ENCODE data around the gene OXLD1.

The OXLD1 gene

GRCh38 chr17:81685108-81685507 is 18.7 kb upstream of the OXLD1 start:
- TF ChIP-seq CTCF (IDR thresholded peaks at IDR 0.05; ENCODE audit: low read depth, low read length) = no peak
- H3K4me3 ChIP-seq (ENCODE audit: low read depth, low read length) = peak overlapping the region; percentile 96

GRCh38 chr17:81684442-81684911 is 18.1 kb upstream of the OXLD1 start:
- H3K4me3 ChIP-seq (ENCODE audit: low read depth, low read length) = peak overlapping the region; percentile 96
- no peak for TF ChIP-seq CTCF (IDR thresholded peaks at IDR 0.05; ENCODE audit: low read depth, low read length)

GRCh38 chr17:81683584-81684441 is 17.4 kb upstream of the OXLD1 start, which contains the start of the genes ARL16 and HGS:
Gene ARL16, minus strand, starts transcription at chr17:81683797. Its CDS starts 44 bp downstream, at chr17:81683753.
Gene HGS, plus strand, starts transcription at chr17:81684011. Its CDS starts 56 bp downstream, at chr17:81684067.
- peak within 1 kb of the TSS; percentile 96 for H3K4me3 ChIP-seq (ENCODE audit: low read depth, low read length)
- no peak for TF ChIP-seq CTCF (IDR thresholded peaks at IDR 0.05; ENCODE audit: low read depth, low read length)

- H3K4me3 ChIP-seq (ENCODE audit: low read depth, low read length) = peak overlapping the region; percentile 96
- TF ChIP-seq CTCF (IDR thresholded peaks at IDR 0.05; ENCODE audit: low read depth, low read length) = no peak
Measured at GRCh38 chr17:81683208-81683583, 16.8 kb upstream of the OXLD1 start.

- H3K4me3 ChIP-seq (ENCODE audit: low read depth, low read length) = peak overlapping the region; percentile 96
- no peak for TF ChIP-seq CTCF (IDR thresholded peaks at IDR 0.05; ENCODE audit: low read depth, low read length)
Measured at GRCh38 chr17:81682565-81683207, 16.3 kb upstream of the OXLD1 start.

- TF ChIP-seq CTCF (IDR thresholded peaks at IDR 0.05; ENCODE audit: low read depth, low read length) = no peak
- no peak overlapping the region for H3K4me3 ChIP-seq (ENCODE audit: low read depth, low read length)
Measured at GRCh38 chr17:81681672-81682071, 15.3 kb upstream of the OXLD1 start.

- TF ChIP-seq CTCF (IDR thresholded peaks at IDR 0.05; ENCODE audit: low read depth, low read length) = no peak
Measured at GRCh38 chr17:81680150-81680549, 13.7 kb upstream of the OXLD1 start.

More at GRCh38 chr17:81680150-81680549, 13.7 kb upstream of the OXLD1 start:
- H3K4me3 ChIP-seq (ENCODE audit: low read depth, low read length) = no peak overlapping the region
